Measurements from ENCODE around the gene PER3.

Gene PER3

DNA sequence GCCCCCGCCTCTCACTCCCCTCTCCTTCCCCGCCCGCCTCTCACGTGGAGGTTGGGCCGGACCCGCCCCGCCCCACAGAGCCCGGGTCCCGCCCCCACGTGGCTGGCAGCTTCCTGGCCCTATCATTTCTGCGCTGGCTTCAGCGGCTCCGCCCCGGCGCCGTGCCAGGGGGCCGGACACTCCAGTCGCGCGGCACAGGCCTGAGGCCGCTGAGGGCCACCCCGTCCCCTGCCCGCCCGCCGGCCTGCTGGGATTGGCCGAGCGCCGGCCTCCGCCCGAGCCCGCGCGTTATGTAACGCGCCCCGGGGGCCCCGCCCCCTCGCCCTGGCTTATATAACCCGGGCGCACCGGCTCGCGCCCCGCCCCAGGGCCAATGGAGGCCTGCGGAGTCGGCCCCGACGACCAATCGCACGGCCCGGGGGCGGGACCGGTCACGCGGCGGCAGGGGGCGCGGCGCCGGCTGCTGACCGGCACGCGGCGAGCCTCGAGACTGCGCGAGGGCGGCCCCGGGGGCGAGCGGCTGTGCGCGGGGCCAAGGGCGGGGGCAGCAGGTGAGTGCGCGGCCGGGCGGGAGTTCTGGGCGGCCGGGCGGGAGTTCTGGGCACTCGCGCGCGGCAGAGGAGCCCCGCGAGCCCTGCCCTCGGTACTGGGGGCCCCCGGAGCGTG is at the start of gene PER3:
PER3 (plus strand) TSS at position 466 of the 666 bp plus-strand sequence. CDS start 587 bp downstream, outside the sequence.
- peak; percentile 94 for DNase-seq

- DNase-seq = no peak
These were observed 46.0 kb upstream of the PER3 start for GRCh38 chr1:7738044-7738443.

DNA sequence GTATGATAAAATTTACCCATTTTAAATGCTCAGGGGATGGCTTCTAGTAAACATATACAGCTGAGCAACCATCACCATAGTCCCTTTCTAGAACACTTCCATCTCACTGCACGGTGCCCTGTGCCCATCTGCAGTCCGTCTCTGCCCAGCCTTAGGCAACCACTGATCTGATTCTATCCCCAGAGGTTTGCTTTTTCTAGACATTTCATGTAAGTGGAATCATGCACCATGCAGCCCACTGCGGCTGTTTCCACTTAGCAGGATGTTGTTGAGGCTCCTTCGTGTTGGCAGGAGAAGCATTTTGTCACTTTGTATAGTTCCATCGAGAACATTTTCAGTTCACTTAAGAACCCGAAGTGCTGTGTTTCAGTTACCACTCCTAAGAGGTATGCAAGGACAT is 40.7 kb upstream of the PER3 start:
- DNase-seq = no peak

DNA sequence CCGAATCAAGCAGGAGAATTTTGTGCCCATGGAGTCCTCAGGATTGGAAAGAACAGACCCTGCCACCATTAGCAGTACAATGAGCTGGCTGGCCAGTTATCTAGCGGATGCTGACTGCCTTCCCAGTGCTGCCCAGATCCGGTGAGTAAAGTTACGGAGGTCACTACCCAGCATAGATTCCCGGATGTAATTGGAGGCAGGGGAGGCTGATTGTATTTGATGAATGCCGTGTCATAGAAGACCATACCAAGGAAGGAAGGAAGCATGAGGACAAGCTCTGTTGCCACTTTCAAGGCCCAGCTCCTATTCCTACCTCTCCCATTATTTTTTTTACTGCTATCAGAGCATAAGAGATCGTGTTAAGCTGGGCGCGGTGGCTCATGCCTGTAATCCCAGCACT is 39.2 kb upstream of the PER3 start:
- no peak for DNase-seq

DNA sequence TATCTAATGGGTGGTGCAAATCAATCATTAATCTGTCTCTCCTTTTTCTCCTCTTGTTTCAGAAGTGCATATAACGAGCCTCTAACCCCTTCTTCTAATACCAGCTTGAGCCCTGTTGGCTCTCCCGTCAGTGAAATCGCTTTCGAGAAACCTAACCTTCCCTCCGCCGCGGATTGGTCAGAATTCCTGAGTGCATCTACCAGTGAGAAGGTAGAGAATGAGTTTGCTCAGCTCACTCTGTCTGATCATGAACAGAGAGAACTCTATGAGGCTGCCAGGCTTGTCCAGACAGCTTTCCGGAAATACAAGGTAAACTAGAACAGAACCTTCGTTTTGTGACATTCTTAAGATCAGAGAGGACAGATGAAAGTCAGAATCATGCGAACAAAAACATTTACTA is 38.3 kb upstream of the PER3 start:
- DNase-seq = no peak

DNA sequence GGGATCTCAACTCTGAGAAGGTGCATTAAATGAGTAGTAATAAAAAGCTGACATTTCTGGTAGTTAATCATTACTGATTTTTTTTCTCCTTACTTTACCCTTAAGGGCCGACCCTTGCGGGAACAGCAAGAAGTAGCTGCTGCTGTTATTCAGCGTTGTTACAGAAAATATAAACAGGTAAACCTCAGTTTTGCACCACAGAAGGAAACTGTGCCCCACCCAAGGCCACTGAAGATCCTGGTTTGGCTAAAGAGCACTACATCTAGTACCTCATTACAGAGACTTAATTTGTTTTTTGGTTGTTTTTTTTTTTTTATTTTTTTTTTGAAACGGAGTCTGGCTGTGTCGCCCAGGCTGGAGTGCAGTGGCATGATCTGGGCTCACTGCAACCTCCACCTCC is 36.5 kb upstream of the PER3 start:
- no peak for DNase-seq

- no peak for DNase-seq
These were observed 35.0 kb upstream of the PER3 start for GRCh38 chr1:7749126-7749525.

GRCh38 chr1:7751174-7751573 is 32.9 kb upstream of the PER3 start:
- no peak for DNase-seq

DNA sequence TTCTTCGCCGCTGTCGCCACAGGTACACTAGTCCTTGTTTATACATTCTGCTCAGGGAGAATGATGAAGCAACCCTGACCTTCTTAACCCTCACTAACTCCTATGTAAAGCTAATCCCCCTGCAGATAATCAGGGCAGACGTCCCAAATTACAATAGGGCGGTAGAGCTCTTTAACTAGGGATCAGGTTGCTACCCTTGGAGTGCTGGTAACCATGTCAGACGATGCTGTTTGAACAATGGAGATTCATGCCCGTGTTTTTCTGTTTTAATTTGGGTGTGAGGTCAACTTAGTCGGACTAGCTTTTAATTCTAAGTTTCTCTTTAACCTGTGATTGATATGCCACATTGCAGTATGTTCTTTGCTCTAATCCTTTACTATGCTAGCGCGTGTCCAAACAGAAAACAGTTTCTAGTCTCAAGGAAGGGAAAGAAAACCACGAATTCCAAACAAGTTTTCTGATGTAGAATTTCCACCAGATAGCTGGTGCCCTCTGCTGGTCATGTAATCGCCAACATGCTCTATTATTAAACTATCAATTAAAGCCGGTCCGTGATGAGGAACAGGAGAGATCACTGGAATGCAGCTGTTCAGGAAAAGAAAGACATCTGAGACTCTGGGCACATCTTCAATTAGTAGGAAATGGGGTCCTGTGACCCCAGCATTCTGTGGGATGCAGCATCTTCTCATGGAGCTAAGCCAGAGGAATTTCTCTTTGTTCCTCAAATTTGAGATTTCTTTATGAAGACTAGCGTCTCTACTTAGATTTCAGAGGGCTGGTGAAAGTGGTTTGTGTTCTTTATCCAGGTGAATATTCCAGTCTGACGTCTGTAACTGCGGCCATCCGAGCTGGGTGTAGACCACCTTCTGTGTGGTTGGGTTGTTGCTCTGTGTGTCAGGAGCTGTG is 31.3 kb upstream of the PER3 start:
- peak; percentile 62 for DNase-seq

DNA sequence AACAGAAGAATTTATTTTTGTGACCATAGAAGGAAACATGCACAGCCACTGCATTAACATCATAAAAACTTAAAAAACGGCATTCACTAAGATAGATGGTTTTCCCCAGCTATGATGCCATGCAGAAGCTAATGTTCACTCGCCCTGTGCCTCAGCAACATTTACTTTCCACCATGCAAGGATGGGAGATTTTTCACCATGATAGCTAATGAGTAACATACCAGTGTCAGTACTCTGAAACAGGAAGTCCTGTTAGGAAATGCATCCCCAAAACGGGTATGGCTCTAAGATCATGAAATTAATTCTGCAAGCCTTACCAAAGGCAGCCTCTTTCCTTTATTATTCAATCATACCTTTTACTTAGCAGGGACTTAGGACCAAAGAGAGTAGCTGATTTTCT is 30.4 kb upstream of the PER3 start:
- no peak for DNase-seq

DNA sequence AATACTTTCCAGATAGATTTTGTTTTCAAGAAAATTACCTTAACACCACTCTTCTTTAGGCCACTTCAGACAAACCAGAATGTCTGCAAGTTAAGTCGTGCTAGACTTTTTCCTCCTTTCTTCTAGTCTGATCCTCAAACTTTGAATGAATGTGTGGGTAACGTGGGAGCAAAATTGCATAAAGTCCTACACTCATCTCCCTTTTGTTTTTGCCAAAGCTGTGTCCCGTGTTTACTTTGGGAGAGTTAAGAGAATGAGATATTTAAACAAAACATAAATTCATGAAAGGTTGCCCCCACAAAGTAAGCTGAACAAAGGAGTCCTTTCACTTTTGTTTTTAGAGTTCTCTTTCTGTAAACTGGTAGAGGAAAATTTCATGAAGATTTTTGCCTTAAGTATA is 29.9 kb upstream of the PER3 start:
- DNase-seq = no peak

GRCh38 chr1:7755448-7755847 is 28.6 kb upstream of the PER3 start:
- no peak for DNase-seq

- no peak for DNase-seq
These were observed 23.8 kb upstream of the PER3 start for GRCh38 chr1:7760245-7760644.

GRCh38 chr1:7761103-7761502 is 23.0 kb upstream of the PER3 start:
- DNase-seq = no peak

- DNase-seq = no peak
These were observed 16.9 kb upstream of the PER3 start for GRCh38 chr1:7767176-7767575.

DNA sequence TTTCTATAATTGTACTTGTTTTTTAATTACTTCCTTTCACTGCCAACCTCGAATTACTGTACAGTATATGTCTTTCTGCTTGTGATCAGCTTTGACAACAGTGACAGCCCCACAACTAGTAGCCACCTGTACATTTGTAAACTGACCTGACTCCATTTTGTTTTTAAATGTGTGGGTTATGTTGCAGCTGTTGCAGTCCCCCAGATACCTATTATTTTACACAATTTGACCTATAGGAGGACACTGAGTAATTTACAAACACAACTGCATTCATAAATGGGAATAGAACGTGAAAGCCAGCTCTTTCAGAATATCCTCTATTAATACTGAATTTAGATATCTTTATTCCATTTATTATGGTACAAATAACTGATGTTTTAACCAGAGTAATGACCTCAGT is 15.5 kb upstream of the PER3 start:
- DNase-seq = no peak

- DNase-seq = no peak
These were observed 14.2 kb upstream of the PER3 start for GRCh38 chr1:7769673-7770412.

DNA sequence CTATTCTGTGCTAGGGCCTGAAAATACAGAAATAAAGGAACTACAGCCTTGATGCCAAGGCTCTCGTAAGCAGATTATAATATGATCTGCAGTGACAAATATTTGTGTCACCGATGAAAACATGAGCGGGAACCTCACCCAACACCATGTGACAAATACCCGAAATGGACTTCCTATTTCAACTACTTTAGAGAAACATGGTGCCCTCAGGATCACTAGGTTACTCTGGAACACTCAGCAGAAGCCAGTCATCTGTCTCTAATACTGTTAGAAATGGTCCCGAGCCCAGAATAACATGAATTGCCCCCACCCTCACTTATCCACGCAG is 13.5 kb upstream of the PER3 start:
- DNase-seq = no peak

DNA sequence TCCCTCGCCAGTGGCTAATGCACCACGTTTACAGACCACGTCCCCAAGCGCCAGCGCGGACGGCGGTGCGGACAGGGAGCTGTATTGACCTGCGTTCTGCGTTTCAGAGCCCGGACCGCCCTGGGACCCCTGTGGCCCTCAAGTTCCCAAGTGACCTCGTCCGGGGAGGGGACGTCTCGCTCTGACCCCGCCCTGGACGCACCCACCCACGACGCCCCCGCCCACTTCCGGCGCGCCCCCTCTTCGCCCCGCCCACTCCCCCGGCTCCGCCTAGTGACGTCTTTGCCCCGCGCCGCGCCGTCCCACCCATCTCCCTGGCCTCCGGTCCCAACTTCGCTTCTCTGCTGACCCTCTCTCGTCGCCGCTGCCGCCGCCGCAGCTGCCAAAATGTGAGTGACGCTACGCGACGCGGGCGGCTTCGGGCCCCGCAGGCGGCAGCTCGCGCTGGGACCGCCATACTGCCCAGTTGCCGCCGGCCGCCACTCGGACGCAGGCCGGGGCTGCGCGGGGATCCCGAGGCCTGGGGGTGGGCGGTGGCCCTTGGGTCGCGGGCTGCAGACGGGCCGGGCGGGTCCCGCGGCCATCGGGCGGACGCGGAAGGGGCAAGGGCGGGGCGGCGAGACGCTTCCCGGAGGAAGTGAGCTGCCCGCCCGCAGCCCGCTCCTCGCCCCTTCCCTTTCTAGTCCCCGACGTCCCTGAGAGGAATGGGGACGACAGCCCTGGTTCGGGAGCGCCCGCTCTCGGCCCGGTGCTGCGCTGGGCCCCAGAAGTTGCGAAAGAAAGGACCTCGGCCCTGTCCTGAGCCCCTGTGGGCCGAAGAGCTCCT is 12.9 kb upstream of the PER3 start, which contains the start of gene VAMP3:
VAMP3 (plus strand) TSS at position 300 of the 826 bp plus-strand sequence; CDS start at position 388, 88 bp downstream.
- DNase-seq = peak; percentile 89

DNA sequence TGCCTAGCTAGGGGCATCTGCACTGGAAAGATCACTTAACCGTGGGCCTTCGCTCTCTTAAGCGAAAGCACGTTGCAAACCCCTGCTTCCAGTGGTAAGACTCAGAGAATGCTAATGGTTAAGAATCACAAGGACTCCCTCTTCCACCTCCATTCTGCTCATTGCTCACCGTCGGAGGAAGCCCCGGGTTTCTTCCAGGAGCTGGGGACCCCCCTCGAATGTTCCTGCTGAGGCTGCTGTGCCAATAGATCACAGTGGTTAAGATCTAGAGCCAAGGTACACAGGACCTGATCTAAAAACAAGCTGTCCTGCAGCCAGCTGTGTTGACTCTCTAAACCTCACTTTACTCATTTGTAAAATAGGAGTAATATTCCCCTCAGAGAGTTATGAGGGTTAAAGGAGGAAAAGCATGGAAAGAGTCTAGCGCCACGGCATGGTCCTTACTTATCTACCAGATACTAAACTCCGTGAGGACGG is 12.2 kb upstream of the PER3 start:
- no peak for DNase-seq

DNA sequence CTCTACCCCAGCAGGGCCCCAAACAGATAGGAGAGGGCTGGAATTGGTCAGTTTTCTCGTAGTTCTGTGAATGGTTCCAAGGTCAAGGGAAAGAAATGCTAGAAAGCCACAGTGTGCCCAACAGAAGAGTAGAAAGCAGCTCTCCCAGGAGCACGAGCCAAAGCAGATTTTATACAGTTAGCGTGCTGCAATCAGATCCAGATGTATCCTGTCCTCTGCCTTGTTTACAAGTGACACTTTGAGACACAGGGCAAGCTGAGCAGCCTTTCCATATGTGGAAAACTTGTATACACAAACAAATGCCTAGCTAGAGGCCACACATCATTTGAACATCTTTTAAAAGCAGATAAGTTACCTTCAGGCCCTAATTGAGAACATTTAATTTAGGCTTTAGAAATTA is 6.5 kb upstream of the PER3 start:
- DNase-seq = no peak

DNA sequence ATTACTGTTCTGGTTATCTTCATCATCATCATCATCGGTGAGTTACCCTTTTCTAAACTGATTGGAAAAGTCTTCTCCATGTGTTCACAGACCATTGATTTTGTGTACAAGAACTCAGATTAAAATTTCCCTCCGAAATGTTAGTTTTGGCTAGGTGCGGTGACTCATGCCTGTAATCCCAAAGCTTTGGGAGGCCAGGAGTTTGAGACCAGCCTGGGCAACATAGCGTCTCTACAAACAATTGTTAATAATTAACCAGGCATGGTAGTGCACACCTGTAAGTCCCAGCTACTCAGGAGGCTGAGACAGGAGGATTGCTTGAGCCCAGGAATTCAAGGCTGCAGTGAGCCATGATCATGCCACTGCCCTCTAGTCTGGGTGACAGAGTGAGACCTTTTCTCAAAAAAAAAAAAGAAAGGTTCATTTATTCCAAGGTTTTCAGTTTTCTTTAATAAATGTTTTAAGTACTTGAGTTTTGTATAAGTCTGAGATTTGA is 5.9 kb upstream of the PER3 start:
- DNase-seq = no peak
